Caco-2 (cell line): ENCODE data around the gene IL22. TPM values are rescaled to one million over a fixed set of nuclear protein-coding genes. Genes with fewer than 3 reads are reported as not detected.

ENCODE experiments used
- Bru-seq: library from RNA; stranded (reverse); fragments of 400-500 nt; gene quantifications from one replicate; lab custom pipeline; 2021; lab: Mats Ljungman, UMichigan
- BruChase-seq, 2 experiments: library from RNA; stranded (reverse); fragments of 400-500 nt; gene quantifications; one replicate each; lab custom pipeline; 2021; lab: Mats Ljungman, UMichigan
- BruUV-seq: library from RNA; stranded (reverse); fragments of 400-500 nt; replicated peaks from 2 replicates; lab custom pipeline; 2021; lab: Mats Ljungman, UMichigan
- CTCF ChIA-PET: fragments of 300-600 bp; sonication (Branson Sonifier 250); formaldehyde crosslinking; loops from one replicate; lab custom pipeline; 2022; ENCODE audit warnings: antibody characterized with exemption; lab: Charles Lee
- POLR2A ChIA-PET: fragments of 300-600 bp; sonication (Branson Sonifier 250); formaldehyde crosslinking; loops from one replicate; lab custom pipeline; 2022; ENCODE audit warnings: antibody characterized with exemption; lab: Charles Lee
- DNase-seq, 2 experiments: peaks; one replicate each; pipeline versions ENCODE4 v3.0.0 to v3.0.0-alpha.2; 2020 to 2022
- H3K27me3 ChIP-seq: replicated peaks from 2 replicates; pipeline ENCODE4 v1.6.0; 2011; ENCODE audit warnings: low read length; ENCODE audit not compliant: control insufficient read depth, insufficient read depth
- H3K36me3 ChIP-seq: 2 replicates; pipeline ENCODE4 v1.5.1; 2011; ENCODE audit warnings: low read length; ENCODE audit not compliant: control insufficient read depth, insufficient read depth
- H3K4me1 ChIP-seq: fragments of 250-450 bp; sonication (Bioruptor Pico); 2 replicates; pipeline ENCODE4 v1.5.1; 2020; ENCODE audit warnings: mild to moderate bottlenecking
- H3K4me3 ChIP-seq: 2 replicates; pipeline ENCODE4 v1.5.1; 2011; ENCODE audit warnings: low read depth, mild to moderate bottlenecking, control low read depth, low read length
- H3K9me3 ChIP-seq: fragments of 250-450 bp; sonication (Bioruptor Pico); 2 replicates; pipeline ENCODE4 v1.5.1; 2020; ENCODE audit warnings: mild to moderate bottlenecking, moderate library complexity
- H3K27ac Mint-ChIP-seq: one replicate; pipeline ENCODE4 v1.8.0; 2022; ENCODE audit warnings: mixed read lengths; ENCODE audit not compliant: unreplicated experiment
- H3K27me3 Mint-ChIP-seq: one replicate; pipeline ENCODE4 v1.8.0; 2022; ENCODE audit warnings: mixed read lengths; ENCODE audit not compliant: insufficient read depth, unreplicated experiment
- H3K36me3 Mint-ChIP-seq: one replicate; pipeline ENCODE4 v1.8.0; 2022; ENCODE audit warnings: mild to moderate bottlenecking, mixed read lengths; ENCODE audit not compliant: insufficient read depth, unreplicated experiment
- H3K4me1 Mint-ChIP-seq: one replicate; pipeline ENCODE4 v1.8.0; 2022; ENCODE audit warnings: low read depth, mixed read lengths; ENCODE audit not compliant: unreplicated experiment
- H3K4me3 Mint-ChIP-seq: one replicate; pipeline ENCODE4 v1.8.0; 2022; ENCODE audit warnings: mild to moderate bottlenecking, moderate library complexity, mixed read lengths; ENCODE audit not compliant: unreplicated experiment
- H3K9me3 Mint-ChIP-seq: one replicate; pipeline ENCODE4 v1.8.0; 2022; ENCODE audit warnings: mixed read lengths; ENCODE audit not compliant: unreplicated experiment
- intact Hi-C: fragments of 100-400 bp; cut with micrococcal nuclease; formaldehyde crosslinking; loops from one replicate; pipeline ENCODE4 v1.10.0; 2022; ENCODE audit not compliant: unreplicated experiment
- long read RNA-seq: library from polyadenylated mRNA; stranded (forward); transcript quantifications from one replicate; pipeline ENCODE4 v2.0.0, GENCODE V29; 2022
- total RNA-seq: library from RNA; stranded (reverse); gene quantifications from 2 replicates; pipeline ENCODE4 v1.2.3, GENCODE V29; 2022
- TF ChIP-seq, protein P1 (sequence below), 2 experiments: fragments of 200-600 bp in 1 of 2; IDR thresholded peaks; 1 replicate in 1 of 2; 2 replicates in 1 of 2; pipeline versions ENCODE4 v1.5.1 to v1.8.0; 2011 to 2022; ENCODE audit warnings: antibody characterized with exemption in 1 of 2, control low read depth in 1 of 2, inconsistent platforms in 1 of 2, low read depth in 1 of 2, low read length in 1 of 2, mild to moderate bottlenecking in 1 of 2, moderate library complexity in 1 of 2; ENCODE audit not compliant: insufficient read depth in 1 of 2, severe bottlenecking in 1 of 2, unreplicated experiment in 1 of 2

The IL22 gene
- total RNA-seq (not detected in 2 replicates), Bru-seq, nascent RNA (not detected), BruChase-seq, experiment 1, labeled RNA remaining after a 2-hour chase (not detected), BruChase-seq, experiment 2, labeled RNA remaining after a 6-hour chase (percentile 12 among the genes with signal in this experiment)
- long read RNA-seq, result 0 reads

DNA sequence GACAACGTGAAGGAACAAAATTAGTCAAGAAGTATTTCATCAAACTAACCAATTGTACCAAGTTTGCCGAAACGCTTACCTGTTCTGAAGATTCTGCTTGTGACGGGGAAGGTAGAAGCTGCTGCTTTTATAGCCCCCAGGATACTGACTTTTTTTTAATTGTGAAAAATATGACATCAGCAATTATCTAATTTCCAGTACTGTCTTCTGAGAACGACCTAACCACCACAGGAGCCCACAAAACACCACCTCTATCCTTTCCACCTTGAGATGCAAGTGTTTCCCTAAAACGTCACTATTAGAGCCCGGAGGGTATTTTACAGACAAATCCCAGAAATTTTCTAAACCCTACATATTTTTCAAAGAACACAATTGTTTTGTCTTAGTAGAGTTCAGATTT, at the start of gene IL22:
Gene IL22 (minus strand): TSS at position 101 of the 400 bp plus-strand sequence. CDS start 156 bp downstream, outside the sequence.
- no peaks in the 10 kb centered on the region for H3K36me3 Mint-ChIP-seq
- Histone ChIP-seq H3K9me3 (no peaks in the 10 kb centered on the region), H3K4me3 (no peak within 1 kb of the TSS), H3K4me1 (no peaks in the 10 kb centered on the region), H3K27me3 (no peaks in the 10 kb centered on the region), H3K36me3 (no peaks in the 10 kb centered on the region)
- no TSS peak for BruUV-seq
- CTCF ChIA-PET, result no interaction called here
- POLR2A ChIA-PET, result no interaction called here
- H3K27ac Mint-ChIP-seq, result no peak within 1 kb of the TSS
- no peaks in the 10 kb centered on the region for H3K9me3 Mint-ChIP-seq
- H3K4me3 Mint-ChIP-seq, result no peak within 1 kb of the TSS
- TF ChIP-seq, protein P1, sequence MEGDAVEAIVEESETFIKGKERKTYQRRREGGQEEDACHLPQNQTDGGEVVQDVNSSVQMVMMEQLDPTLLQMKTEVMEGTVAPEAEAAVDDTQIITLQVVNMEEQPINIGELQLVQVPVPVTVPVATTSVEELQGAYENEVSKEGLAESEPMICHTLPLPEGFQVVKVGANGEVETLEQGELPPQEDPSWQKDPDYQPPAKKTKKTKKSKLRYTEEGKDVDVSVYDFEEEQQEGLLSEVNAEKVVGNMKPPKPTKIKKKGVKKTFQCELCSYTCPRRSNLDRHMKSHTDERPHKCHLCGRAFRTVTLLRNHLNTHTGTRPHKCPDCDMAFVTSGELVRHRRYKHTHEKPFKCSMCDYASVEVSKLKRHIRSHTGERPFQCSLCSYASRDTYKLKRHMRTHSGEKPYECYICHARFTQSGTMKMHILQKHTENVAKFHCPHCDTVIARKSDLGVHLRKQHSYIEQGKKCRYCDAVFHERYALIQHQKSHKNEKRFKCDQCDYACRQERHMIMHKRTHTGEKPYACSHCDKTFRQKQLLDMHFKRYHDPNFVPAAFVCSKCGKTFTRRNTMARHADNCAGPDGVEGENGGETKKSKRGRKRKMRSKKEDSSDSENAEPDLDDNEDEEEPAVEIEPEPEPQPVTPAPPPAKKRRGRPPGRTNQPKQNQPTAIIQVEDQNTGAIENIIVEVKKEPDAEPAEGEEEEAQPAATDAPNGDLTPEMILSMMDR (IDR thresholded peaks at IDR 0.05; ENCODE audit: insufficient read depth in 1 of 2, low read depth in 1 of 2, low read length in 1 of 2, severe bottlenecking in 1 of 2, unreplicated experiment in 1 of 2), result no peak
- intact Hi-C loops, result no loop called here
- H3K4me1 Mint-ChIP-seq, result no peaks in the 10 kb centered on the region
- H3K27me3 Mint-ChIP-seq, result peaks cover 28% of the 10 kb centered on the region
- DNase-seq, result no peak

- CTCF ChIA-PET, result no interaction called here
These were observed 44.5 kb upstream of the IL22 start for GRCh38 chr12:68297929-68298328.

DNA sequence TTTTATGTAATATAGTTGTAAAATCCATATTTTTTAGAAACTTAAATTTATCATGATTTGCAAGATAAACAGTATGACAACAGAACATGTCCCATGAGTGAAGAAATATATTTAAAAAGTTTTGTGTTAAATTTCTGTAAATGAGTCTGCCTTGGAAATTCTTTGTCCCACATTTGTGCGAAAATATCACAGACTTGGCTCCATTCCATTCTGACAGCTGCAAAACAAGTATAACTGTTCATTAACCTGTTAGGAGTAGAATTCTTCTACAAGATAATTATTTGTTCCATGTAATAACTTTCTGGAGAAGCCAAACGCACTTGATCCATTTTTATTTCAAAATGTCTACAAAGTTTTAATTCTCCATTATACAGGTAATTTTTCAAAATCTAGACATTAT, 40.8 kb upstream of the IL22 start:
- intact Hi-C loops, result no loop called here
- Mint-ChIP-seq H3K4me1 (peaks cover 5% of the 10 kb centered on the region), H3K4me3 (no peak overlapping the region), H3K36me3 (no peaks in the 10 kb centered on the region), H3K9me3 (no peaks in the 10 kb centered on the region), H3K27me3 (no peaks in the 10 kb centered on the region), H3K27ac (no peak overlapping the region)
- no TSS peak for BruUV-seq
- ChIA-PET CTCF (no interaction called here), POLR2A (no interaction called here)
- no peaks in the 10 kb centered on the region for H3K9me3 ChIP-seq
- no peak overlapping the region for H3K4me3 ChIP-seq
- no peak for DNase-seq
- TF ChIP-seq, protein P1 (IDR thresholded peaks at IDR 0.05; ENCODE audit: insufficient read depth in 1 of 2, low read depth in 1 of 2, low read length in 1 of 2, severe bottlenecking in 1 of 2, unreplicated experiment in 1 of 2), result no peak
- H3K4me1 ChIP-seq, result peaks cover 4% of the 10 kb centered on the region; the same call in 1 of the 2 replicates
- no peaks in the 10 kb centered on the region for H3K27me3 ChIP-seq
- H3K36me3 ChIP-seq, result no peaks in the 10 kb centered on the region

More at GRCh38 chr12:68297929-68298328, 44.5 kb upstream of the IL22 start:
- Mint-ChIP-seq H3K27ac (no peak overlapping the region), H3K4me1 (peaks cover 14% of the 10 kb centered on the region), H3K36me3 (peaks cover 7% of the 10 kb centered on the region), H3K9me3 (no peaks in the 10 kb centered on the region), H3K27me3 (no peaks in the 10 kb centered on the region), H3K4me3 (no peak overlapping the region)
- no peak for DNase-seq
- Histone ChIP-seq H3K9me3 (no peaks in the 10 kb centered on the region), H3K36me3 (no peaks in the 10 kb centered on the region), H3K27me3 (no peaks in the 10 kb centered on the region), H3K4me1 (peaks cover 8% of the 10 kb centered on the region), H3K4me3 (no peak overlapping the region)
- intact Hi-C loops, result no loop called here
- TF ChIP-seq, protein P1 (IDR thresholded peaks at IDR 0.05; ENCODE audit: insufficient read depth in 1 of 2, low read depth in 1 of 2, low read length in 1 of 2, severe bottlenecking in 1 of 2, unreplicated experiment in 1 of 2), result no peak
- POLR2A ChIA-PET, result no interaction called here
- BruUV-seq, result no TSS peak
